Fibroblast of lung (primary cell): ENCODE results near the gene FAM114A1.

Experiments used
- CTCF ChIP-seq, 2 donors: IDR thresholded peaks in 1 of 2; conservative IDR thresholded peaks in 1 of 2; 1 replicate in 1 of 2; 2 replicates in 1 of 2; pipeline ENCODE4 v1.5.1; 2011 to 2012; ENCODE audit warnings: low read length in 2 of 2, control low read depth in 1 of 2, inconsistent platforms in 1 of 2, low read depth in 1 of 2, mild to moderate bottlenecking in 1 of 2
- EZH2 ChIP-seq: IDR thresholded peaks from 2 replicates; pipeline ENCODE4 v1.5.1; 2012; ENCODE audit warnings: low read length, control low read depth, mild to moderate bottlenecking; ENCODE audit errors: missing control alignments

GRCh38 chr4:38979511-38980230 is 112.1 kb downstream of the FAM114A1 start:
- no peak for TF ChIP-seq CTCF (conservative IDR thresholded peaks at IDR 0.05 in 1 of 2, IDR thresholded peaks at IDR 0.05 in 1 of 2; ENCODE audit: low read depth in 1 of 2, low read length in 2 of 2)
- no peak for TF ChIP-seq EZH2
